22Rv1 (cell line): ENCODE measurements around the gene PRLH.

Source experiments
- H3K27ac ChIP-seq: fragments of 450-650 bp; 2 replicates; pipeline ENCODE4 v1.5.1; 2017
- ZFX ChIP-seq: fragments of 450-650 bp; IDR thresholded peaks from 2 replicates; pipeline ENCODE4 v1.6.1; 2017; ENCODE audit warnings: antibody characterized with exemption, borderline replicate concordance
- TF ChIP-seq, protein P1 (sequence below): fragments of 450-650 bp; IDR thresholded peaks from 2 replicates; pipeline ENCODE4 v1.5.1; 2017; ENCODE audit warnings: mild to moderate bottlenecking

The PRLH gene

DNA sequence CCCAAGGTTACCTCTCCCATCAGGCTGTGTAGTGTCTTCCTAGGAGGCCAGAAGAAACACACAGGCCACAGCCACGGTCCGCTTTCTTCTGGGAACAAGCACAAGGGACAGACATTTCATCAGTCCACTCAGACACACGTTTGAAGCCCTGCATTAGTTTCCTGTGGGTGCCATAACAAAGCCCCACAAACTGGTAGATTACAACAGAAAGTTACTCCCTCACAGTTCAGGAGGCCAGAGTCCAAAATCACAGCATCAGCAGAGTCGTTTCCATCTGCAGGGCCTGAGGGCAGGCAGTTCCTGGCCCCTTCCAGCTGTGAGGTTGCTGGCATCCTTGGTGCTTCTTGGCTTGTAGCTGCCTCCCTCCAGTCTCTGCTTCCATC lies 8.8 kb upstream of the PRLH start:
- TF ChIP-seq, protein P1, sequence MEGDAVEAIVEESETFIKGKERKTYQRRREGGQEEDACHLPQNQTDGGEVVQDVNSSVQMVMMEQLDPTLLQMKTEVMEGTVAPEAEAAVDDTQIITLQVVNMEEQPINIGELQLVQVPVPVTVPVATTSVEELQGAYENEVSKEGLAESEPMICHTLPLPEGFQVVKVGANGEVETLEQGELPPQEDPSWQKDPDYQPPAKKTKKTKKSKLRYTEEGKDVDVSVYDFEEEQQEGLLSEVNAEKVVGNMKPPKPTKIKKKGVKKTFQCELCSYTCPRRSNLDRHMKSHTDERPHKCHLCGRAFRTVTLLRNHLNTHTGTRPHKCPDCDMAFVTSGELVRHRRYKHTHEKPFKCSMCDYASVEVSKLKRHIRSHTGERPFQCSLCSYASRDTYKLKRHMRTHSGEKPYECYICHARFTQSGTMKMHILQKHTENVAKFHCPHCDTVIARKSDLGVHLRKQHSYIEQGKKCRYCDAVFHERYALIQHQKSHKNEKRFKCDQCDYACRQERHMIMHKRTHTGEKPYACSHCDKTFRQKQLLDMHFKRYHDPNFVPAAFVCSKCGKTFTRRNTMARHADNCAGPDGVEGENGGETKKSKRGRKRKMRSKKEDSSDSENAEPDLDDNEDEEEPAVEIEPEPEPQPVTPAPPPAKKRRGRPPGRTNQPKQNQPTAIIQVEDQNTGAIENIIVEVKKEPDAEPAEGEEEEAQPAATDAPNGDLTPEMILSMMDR = no peak
- TF ChIP-seq ZFX = no peak

DNA sequence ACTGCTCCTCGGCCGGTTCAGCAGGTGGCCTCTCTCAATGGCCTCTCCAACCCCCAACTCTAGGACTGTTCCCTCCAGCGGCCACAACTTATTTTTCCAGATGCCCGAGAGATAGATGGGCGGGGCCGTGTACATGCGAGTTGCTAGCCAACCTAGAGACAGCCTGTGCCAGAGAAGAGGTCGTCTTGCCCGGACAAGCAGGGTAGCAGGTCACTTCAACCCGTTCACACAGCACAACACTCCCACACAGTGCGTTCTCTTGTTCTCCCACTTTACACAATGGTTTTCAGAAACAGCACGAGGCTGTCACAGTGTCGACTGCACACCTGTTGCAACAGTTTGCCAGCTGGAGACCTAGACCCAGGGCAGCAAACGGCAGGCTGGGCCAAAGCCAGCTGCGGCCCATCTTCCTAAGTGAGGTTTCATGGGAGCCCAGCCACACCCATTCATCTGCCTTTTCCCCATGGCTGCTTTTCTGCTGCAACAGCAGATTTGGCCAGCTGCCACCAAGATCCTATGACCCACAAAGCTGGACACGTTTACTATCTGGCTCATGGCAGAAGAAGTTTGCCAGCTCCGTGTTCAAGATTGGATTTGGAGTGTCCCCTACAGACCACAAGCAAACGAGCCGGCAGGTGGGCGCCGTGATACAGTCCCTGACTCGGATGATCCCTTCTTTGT lies 7.3 kb upstream of the PRLH start:
- TF ChIP-seq, protein P1 = no peak
- TF ChIP-seq ZFX = no peak
- peak overlapping the region; percentile 48 for H3K27ac ChIP-seq

More for the DNA sequence above, 8.8 kb upstream of the PRLH start:
- H3K27ac ChIP-seq = peak overlapping the region; percentile 48

DNA sequence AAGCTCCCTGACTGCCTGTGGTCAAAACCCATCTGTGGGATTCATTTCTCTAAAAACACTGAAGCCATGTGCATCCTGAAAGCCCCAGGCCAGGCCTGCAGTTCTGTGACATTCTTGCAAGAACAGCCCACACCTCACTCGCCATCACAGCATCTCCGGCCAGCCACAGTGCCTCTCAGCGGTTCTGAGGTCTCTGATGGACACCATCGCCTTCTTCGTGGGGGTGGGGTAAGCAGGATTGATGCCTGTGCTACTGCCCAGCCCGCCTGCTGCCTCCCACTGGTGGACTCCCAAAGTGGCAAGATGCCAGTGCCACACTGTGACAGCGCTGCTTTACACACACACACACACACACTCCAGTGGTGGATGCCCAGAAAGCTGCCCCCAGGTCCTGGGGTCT lies 5.2 kb upstream of the PRLH start:
- TF ChIP-seq, protein P1 = no peak
- no peak for TF ChIP-seq ZFX

DNA sequence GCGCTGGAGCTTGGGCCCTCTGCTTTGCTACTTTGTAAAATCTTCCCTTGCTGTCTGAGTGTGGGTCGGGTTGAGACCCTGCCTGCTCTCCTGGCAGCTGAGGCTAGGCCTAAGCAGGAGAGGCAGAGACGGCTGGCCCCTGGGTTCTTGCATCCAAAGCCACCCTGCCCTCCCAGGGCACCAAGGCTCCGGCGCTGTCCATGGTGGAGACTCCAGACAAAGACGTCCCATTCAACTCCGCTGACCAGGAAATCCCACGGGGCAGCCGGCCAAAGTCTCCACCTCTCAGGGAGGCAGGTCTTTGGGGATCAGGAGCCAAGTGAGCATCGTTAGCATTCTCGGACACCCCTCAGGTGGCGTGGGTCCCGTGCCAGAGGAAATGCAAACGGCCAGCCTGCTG lies 2.6 kb upstream of the PRLH start:
- no peak for TF ChIP-seq ZFX
- TF ChIP-seq, protein P1 = no peak

More for the DNA sequence above, 5.2 kb upstream of the PRLH start:
- no peak overlapping the region for H3K27ac ChIP-seq

DNA sequence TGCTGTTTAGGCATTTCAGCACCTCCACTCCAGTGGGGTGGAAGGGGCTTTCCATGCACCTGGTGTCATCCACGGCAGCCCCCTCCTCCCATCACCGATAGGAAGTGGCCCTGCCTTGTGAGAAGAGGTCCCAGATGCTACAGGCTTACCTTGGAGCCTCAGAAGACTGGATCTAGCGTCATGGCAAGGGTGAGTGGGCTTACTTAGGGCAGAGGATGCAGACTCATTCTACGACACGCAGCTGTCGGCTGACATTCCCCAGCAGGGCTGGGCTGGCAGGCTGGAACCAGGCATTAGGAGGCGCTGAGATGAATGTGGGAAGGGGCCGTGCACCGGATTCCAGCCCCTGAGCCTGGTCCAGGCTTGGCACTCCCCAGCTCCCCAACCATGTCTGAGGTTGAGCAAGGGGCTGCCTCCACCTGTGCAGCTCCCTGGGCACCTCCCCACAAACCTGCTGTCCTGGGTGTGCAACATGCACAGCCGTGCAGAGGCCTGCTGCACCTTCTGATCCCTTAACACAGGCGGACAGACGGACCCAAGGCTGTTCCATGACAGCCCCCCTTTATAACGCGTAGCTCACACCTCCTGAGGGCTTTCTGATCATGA lies 1.7 kb upstream of the PRLH start:
- no peak overlapping the region for H3K27ac ChIP-seq
- no peak for TF ChIP-seq ZFX
- TF ChIP-seq, protein P1 = no peak

More for the DNA sequence above, 2.6 kb upstream of the PRLH start:
- H3K27ac ChIP-seq = no peak overlapping the region

DNA sequence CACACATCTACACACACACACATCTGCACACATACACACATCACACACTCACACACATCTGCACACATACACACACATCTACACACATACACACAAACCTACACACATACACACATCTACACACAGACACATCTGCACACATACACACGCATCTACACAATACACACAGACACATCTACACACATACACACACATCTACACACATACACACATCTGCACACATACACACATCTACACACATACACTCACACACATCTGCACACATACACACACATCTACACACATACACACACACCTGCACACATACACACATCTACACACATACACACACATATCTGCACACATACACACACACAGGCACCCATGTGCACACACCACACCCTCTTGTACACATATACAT lies 400 bp upstream of the PRLH start:
- TF ChIP-seq ZFX = no peak
- TF ChIP-seq, protein P1 = no peak
- no peak overlapping the region for H3K27ac ChIP-seq

DNA sequence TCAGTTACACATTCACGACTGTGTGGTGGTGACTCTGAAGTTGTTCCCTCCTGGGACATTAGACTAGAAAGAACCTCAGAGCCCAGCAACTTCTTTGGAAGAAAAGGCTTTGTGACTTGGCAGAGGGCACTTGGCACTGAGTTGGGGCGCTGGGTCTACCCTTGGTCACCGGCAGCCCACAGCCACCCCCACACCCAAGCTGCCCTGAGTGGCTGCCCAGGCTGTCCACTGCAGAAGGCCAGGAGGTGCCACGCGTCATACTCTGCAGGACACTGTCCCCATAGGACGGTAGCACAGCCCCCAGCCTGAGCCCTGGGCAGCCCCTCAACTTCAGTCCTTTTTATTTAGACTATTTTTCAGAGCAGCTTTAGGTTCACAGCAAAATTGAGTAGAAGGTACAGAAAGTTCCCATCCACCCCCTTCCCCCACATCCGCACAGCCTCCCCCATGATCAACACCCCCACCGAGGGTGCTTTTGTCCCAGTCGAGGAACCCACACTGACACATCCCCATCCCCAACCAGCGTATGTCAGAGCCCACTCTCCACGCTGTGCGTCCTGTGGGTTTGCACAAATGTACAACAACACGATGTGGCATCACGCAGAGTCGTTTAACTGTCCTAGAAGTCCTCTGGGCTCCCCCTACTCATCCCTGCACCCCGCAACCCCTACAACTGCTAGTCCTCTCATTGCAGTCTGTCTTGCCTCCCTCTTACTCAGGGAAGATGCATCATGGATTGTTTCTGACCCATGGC lies 1.1 kb downstream of the PRLH start:
- no peak for TF ChIP-seq ZFX
- TF ChIP-seq, protein P1 = no peak
- no peak overlapping the region for H3K27ac ChIP-seq
